GM18520 (cell line): ENCODE measurements around the gene FNIP2.
"Not testable (repeated sequence)": the region's sequence is repeated elsewhere in the genome, so short reads cannot be mapped to it uniquely, and the experiment has no call there.

Experiments
- ATAC-seq: cut with Tn5 transposase; IDR thresholded peaks from one replicate; pipeline ENCODE4 v1.9.1; 2021; ENCODE audit not compliant: unreplicated experiment

Gene FNIP2

DNA sequence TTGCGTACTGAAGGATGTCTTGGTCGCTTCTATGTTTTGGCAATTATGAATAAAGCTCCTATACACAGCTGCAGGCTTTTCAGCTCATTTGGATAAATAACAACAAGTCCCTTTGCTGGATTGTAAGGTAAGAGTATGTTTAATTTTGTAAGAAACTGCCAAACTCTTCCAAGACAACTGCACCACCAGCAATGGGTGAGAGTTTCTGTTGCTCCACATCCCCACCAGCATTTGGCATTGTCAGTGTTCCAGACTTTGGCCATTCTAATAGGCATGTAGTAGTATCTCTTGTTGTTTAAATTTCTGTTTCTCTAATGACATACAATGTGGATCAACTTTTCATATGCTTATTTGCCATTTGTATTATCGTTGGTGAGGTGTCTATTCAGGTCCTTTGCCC lies 44.3 kb downstream of the FNIP2 start:
- ATAC-seq, result no peak

- ATAC-seq, result no peak
Measured at GRCh38 chr4:158814207-158814606, 45.4 kb downstream of the FNIP2 start.

DNA sequence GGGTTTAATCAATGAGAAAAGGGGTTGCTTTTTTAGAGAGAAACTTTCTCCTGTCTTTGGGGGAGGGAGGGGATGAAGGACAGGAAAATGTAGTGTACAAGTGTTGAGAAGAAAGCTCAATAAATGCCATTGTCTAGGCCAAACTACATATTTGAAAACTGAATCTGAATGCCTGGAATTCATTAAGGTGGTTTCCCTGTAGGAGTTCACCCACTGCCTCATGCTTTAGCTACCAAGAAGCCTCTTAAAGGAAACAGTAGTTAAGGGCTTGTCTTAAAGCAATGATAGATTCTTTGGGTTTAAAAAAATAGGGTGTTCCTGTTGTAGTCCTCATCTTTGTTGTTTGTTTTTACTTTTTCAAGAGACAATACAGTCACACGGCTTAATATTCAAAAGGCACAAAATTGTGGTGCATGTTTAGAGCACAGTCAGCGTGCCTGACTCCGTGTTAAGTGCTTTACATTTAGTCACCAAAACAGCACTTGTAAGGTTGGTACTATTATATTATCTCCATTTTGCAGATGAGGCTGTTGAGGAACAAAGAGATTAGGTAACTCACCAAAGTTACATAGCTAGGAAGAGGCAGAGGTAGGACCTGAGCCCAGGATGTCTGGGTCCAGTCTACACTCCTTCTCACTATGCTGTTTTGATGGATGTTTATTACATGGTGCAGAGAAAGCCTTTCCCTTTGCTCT lies 46.0 kb downstream of the FNIP2 start:
- no peak for ATAC-seq

- ATAC-seq, result peak; percentile 26
Measured at GRCh38 chr4:158816955-158817354, 48.1 kb downstream of the FNIP2 start.

GRCh38 chr4:158817562-158818296 lies 48.9 kb downstream of the FNIP2 start:
- peak; percentile 66 for ATAC-seq

DNA sequence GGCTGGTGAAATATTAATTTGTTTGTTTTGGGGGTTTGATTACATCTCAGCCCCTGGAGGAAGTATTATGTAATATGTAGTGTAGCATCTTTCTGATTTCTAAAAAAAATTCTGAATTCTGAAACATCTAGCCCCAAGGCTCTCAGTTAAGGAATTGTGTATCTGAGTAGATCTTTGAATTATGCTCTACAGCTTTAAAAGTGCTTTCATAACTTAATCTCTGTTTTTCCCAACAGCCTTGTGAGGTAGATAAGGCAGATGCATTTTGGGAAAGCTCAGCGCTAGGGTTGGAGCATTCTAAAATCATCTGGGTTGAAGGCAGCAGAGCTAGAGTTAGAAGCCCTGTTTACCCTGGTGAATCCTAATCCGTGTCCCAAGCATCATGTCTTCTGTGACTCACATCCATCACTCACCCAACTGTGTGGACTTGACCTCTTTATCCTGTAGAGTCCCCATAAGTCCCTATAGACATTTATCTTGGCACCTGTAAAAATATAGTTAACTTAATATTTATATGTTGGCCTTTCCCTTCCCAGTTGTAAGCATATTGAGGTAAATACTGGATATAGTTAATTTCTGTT lies 49.8 kb downstream of the FNIP2 start:
- ATAC-seq, result no peak

- no peak for ATAC-seq
Measured at GRCh38 chr4:158819942-158820786, 51.3 kb downstream of the FNIP2 start.

DNA sequence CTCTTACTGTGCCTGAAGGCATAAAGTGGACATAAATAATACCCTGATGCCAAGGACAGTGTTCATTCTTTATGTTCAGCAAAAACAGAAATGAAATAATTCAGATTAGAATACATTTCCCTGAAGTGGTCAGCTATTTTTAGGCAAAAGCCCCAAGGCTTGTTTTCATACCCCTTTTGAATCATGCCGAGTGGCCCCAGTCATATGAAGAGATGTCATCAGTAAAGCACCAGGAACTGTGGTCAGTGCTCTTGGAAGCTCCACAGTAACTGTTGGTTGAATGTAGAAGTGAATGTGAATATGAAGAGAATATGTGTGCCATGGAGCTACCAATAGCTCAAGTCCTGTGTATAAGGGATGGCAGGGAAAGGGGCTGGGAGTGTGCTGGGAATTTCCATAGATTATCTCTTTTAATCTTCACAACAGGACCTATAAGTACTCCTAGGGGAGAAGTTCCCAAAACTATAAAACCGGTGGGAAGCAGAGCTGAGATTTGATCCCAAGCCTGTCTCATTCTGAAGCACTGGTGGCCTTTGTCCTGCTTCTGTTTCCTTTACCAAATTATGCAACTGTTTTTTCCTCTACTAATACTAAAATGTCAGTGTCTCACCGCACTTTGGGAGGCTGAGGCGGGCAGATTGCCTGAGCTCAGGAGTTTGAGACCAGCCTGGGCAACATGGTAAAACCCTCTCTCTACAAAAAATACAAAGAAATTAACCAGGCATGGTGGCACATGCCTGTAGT lies 52.6 kb downstream of the FNIP2 start:
- ATAC-seq, result peak; percentile 33

DNA sequence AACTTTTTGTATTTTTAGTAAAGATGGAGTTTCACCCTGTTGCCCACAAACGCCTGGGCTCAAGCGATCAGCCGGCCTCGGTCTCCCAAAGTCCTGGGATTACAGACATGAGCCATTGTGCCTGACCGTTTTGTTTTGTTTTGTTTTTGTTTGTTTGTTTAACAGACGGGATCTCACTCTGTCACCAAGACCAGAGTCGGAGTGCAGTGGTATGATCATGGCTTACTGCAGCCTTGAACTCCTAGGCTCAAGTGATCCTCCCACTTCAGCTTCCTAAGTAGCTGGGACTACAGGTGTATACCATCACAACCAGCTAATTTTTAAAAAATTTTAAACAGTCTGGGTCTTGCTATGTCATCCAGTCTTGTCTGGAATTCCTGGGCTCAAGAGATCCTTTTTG lies 53.5 kb downstream of the FNIP2 start:
- ATAC-seq, result no peak

DNA sequence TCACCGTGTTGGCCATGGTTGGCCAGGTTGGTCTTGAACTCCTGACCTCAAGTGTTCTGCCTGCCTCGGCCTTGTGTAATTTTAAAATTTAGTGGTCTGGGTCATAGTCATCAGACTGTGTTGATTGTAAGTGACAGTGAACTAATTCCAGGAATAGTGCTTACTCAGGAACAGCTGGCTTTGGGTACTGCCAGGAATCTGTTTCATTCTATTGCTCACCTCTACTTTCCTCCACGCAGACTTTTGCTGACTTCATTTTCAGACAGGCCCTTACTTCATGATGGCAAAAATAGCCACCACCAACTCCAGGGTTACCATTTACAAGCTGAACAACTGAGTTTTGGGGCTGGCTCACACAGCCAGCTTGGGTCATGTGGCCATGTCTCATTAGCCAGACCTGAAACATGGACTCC lies 54.6 kb downstream of the FNIP2 start:
- peak; percentile 39 for ATAC-seq

DNA sequence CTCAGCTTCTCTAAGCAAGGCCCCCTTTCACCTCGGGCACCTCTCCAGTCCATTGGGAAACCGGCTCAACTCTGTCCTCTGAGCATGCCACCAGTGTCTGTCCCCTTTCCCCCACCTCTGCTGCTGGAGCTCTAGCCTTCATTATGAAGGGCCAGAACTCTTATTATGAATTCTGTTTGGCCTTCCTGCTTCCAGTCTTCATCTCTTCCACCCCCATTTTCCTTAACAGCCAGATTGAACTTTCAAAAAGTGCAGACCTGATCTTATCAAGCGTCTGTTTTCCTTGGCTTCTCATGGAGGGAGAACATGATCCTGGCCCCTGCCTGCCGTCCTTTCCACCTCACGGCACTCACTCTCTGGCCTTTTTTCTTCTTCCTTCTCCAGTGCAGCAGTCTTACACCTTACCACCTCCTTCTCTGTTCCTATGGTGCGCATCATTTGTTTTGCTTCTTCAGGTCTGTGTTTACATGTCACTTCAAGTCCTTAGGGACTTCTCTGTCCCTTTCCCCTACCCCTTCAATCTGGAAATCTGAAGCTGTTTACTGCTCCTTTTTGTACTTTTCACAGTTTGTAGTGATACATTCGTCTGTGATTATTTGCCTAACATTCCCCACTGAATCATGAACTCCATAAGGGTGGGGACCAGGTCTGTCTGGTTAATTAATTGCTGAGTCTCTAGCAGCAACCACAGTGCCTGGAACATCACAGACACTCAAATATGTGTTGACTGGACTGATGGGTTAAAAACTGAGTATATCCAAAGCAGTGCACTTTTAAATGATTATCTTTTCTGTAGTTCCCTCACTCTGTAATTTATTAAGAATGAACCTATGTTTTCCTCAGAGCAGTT lies 55.8 kb downstream of the FNIP2 start:
- no peak for ATAC-seq

- ATAC-seq, result no peak
Measured at GRCh38 chr4:158825433-158826036, 56.7 kb downstream of the FNIP2 start.

DNA sequence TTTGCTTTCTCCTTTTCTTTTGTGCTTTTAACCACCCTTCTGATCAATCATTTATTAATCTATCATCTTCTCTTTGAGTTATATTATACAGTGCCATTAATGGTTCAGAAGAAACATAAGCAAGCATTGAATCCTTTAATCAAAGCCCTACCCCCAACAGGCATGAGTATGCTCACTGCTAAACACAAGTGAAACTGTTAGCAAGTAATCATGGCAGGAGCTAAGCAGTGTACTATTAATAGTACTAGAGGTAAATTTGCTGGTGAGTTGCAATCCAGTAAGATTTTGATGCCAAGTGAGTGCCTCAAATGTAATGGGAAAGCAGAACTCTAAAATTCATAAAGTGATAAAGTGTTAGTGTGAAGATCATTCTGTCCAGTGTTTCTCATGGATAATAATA lies 57.2 kb downstream of the FNIP2 start:
- ATAC-seq, result peak; percentile 30

DNA sequence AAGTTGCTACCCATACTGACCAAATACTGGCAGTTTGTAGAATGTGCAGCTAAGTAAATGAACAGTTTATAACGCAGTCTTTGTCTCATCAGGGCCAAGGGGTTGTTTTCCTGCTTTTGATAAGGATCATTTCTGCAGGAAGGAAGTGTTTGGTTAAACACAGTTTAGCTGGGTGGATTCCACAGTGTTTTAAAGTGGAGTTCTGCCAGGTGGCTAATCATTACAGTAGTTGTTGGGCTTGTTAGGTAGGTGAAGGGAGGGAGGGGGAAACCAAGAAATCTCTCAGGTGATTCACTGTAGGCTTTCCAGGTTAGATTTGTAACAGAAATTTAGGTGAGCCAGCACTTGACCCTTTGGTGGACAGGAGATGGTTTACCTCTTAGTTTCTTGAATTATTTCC lies 58.1 kb downstream of the FNIP2 start:
- ATAC-seq, result no peak

GRCh38 chr4:158827543-158827981 lies 58.7 kb downstream of the FNIP2 start:
- no peak for ATAC-seq

DNA sequence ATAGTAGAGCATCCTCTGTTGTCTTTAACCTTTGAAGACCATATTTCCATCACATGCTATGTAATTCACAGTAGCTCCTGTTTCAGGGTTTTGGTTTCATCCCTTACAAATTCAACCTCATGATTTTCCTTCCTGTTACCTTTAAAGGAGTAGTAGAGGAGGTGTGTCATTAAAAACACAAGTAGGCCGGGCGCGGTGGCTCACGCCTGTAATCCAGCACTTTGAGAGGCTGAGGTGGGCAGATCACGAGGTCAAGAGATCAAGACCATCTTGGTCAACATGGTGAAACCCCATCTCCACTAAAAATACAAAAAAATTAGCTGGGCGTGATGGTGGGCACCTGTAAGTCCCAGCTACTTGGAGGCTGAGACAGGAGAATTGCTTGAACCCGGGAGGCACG lies 59.3 kb downstream of the FNIP2 start:
- ATAC-seq, result not testable (repeated sequence)

DNA sequence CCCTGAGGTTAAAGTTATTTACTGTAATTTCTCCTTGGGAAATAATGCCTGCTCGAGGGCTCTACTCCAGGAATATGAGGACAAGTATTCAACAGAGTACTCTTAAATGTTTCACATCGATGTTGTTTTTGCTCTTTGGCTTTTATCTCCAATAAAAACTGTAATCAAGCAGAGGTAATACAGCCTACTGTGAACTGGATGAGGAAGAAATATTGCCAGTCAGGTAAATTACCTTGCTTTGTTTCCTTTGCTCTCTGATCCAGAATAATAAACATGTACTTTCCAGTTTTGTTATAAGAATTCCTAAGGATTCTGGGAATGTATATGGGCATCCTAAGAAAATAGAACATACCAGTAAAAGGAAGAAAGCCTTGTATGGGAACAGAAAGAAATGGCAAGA lies 60.4 kb downstream of the FNIP2 start:
- ATAC-seq, result no peak

- no peak for ATAC-seq
Measured at GRCh38 chr4:158833602-158834001, 64.8 kb downstream of the FNIP2 start.
